Caco-2 (cell line): ENCODE results near the gene NAV3. TPM values are rescaled to one million over a fixed set of nuclear protein-coding genes. Genes with fewer than 3 reads are reported as not detected.

Experiments
- BruUV-seq: library from RNA; stranded (reverse); fragments of 400-500 nt; replicated peaks from 2 replicates; lab custom pipeline; 2021; lab: Mats Ljungman, UMichigan
- CTCF ChIA-PET: fragments of 300-600 bp; sonication (Branson Sonifier 250); formaldehyde crosslinking; loops from one replicate; lab custom pipeline; 2022; ENCODE audit warnings: antibody characterized with exemption; lab: Charles Lee
- POLR2A ChIA-PET: fragments of 300-600 bp; sonication (Branson Sonifier 250); formaldehyde crosslinking; loops from one replicate; lab custom pipeline; 2022; ENCODE audit warnings: antibody characterized with exemption; lab: Charles Lee
- DNase-seq, 2 experiments: peaks; one replicate each; pipeline versions ENCODE4 v3.0.0 to v3.0.0-alpha.2; 2020 to 2022
- H3K27me3 ChIP-seq: replicated peaks from 2 replicates; pipeline ENCODE4 v1.6.0; 2011; ENCODE audit warnings: low read length; ENCODE audit not compliant: control insufficient read depth, insufficient read depth
- H3K36me3 ChIP-seq: 2 replicates; pipeline ENCODE4 v1.5.1; 2011; ENCODE audit warnings: low read length; ENCODE audit not compliant: control insufficient read depth, insufficient read depth
- H3K4me1 ChIP-seq: fragments of 250-450 bp; sonication (Bioruptor Pico); 2 replicates; pipeline ENCODE4 v1.5.1; 2020; ENCODE audit warnings: mild to moderate bottlenecking
- H3K4me3 ChIP-seq: 2 replicates; pipeline ENCODE4 v1.5.1; 2011; ENCODE audit warnings: low read depth, mild to moderate bottlenecking, control low read depth, low read length
- H3K9me3 ChIP-seq: fragments of 250-450 bp; sonication (Bioruptor Pico); 2 replicates; pipeline ENCODE4 v1.5.1; 2020; ENCODE audit warnings: mild to moderate bottlenecking, moderate library complexity
- H3K27ac Mint-ChIP-seq: one replicate; pipeline ENCODE4 v1.8.0; 2022; ENCODE audit warnings: mixed read lengths; ENCODE audit not compliant: unreplicated experiment
- H3K27me3 Mint-ChIP-seq: one replicate; pipeline ENCODE4 v1.8.0; 2022; ENCODE audit warnings: mixed read lengths; ENCODE audit not compliant: insufficient read depth, unreplicated experiment
- H3K36me3 Mint-ChIP-seq: one replicate; pipeline ENCODE4 v1.8.0; 2022; ENCODE audit warnings: mild to moderate bottlenecking, mixed read lengths; ENCODE audit not compliant: insufficient read depth, unreplicated experiment
- H3K4me1 Mint-ChIP-seq: one replicate; pipeline ENCODE4 v1.8.0; 2022; ENCODE audit warnings: low read depth, mixed read lengths; ENCODE audit not compliant: unreplicated experiment
- H3K4me3 Mint-ChIP-seq: one replicate; pipeline ENCODE4 v1.8.0; 2022; ENCODE audit warnings: mild to moderate bottlenecking, moderate library complexity, mixed read lengths; ENCODE audit not compliant: unreplicated experiment
- H3K9me3 Mint-ChIP-seq: one replicate; pipeline ENCODE4 v1.8.0; 2022; ENCODE audit warnings: mixed read lengths; ENCODE audit not compliant: unreplicated experiment
- intact Hi-C: fragments of 100-400 bp; cut with micrococcal nuclease; formaldehyde crosslinking; loops from one replicate; pipeline ENCODE4 v1.10.0; 2022; ENCODE audit not compliant: unreplicated experiment
- total RNA-seq: library from RNA; stranded (reverse); gene quantifications from 2 replicates; pipeline ENCODE4 v1.2.3, GENCODE V29; 2022
- TF ChIP-seq, protein P1 (sequence below), 2 experiments: fragments of 200-600 bp in 1 of 2; IDR thresholded peaks; 1 replicate in 1 of 2; 2 replicates in 1 of 2; pipeline versions ENCODE4 v1.5.1 to v1.8.0; 2011 to 2022; ENCODE audit warnings: antibody characterized with exemption in 1 of 2, control low read depth in 1 of 2, inconsistent platforms in 1 of 2, low read depth in 1 of 2, low read length in 1 of 2, mild to moderate bottlenecking in 1 of 2, moderate library complexity in 1 of 2; ENCODE audit not compliant: insufficient read depth in 1 of 2, severe bottlenecking in 1 of 2, unreplicated experiment in 1 of 2

Gene NAV3
- total RNA-seq, 1 experiment from 2014 or later, result 0.45 TPM

DNA sequence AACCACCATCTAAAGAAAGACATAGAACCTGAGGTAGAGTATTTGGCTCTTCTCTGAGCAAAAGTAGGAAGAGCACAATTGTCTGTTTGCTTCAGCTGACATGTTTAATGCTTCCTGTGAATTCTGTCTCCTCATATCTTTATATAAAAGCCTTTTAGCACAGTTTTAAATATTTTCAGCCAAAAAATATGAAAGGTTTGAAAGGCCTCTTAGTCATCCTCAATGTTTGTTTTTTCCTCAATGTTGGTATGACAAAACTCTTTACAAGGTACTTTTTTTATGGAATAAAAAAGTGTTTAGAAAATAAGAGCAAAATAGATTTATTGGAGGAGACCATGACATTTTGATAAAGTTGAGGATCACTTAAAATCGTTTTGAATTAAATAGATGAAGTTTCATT is 360.9 kb downstream of the NAV3 start:
- no peak overlapping the region for H3K4me3 Mint-ChIP-seq
- POLR2A ChIA-PET, result no interaction called here

DNA sequence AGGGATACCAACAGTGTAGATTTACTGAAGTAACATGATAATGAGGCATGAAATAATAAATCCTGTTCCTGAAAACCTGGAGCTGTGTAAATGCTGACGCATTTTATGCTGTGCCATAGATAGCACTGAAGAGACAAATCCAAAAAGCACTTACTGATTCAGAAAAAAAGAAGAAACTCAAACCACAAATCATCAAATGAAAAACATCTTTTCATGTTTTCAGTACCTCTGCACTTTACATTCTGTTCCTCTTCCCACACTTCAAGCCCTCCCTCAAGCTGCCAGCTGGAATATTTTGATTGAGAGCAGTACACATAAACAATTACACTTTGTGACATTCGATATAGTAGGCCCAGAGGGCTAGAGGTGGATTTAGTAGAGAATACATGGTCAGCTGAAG is 362.3 kb downstream of the NAV3 start:
- Histone ChIP-seq H3K9me3 (no peaks in the 10 kb centered on the region), H3K27me3 (no peaks in the 10 kb centered on the region), H3K4me1 (no peaks in the 10 kb centered on the region), H3K36me3 (no peaks in the 10 kb centered on the region), H3K4me3 (no peak overlapping the region)
- intact Hi-C loops, result no loop called here
- H3K9me3 Mint-ChIP-seq, result no peaks in the 10 kb centered on the region
- ChIA-PET POLR2A (no interaction called here), CTCF (no interaction called here)
- H3K27me3 Mint-ChIP-seq, result peaks cover 4% of the 10 kb centered on the region
- H3K4me1 Mint-ChIP-seq, result no peaks in the 10 kb centered on the region
- no TSS peak for BruUV-seq
- TF ChIP-seq, protein P1, sequence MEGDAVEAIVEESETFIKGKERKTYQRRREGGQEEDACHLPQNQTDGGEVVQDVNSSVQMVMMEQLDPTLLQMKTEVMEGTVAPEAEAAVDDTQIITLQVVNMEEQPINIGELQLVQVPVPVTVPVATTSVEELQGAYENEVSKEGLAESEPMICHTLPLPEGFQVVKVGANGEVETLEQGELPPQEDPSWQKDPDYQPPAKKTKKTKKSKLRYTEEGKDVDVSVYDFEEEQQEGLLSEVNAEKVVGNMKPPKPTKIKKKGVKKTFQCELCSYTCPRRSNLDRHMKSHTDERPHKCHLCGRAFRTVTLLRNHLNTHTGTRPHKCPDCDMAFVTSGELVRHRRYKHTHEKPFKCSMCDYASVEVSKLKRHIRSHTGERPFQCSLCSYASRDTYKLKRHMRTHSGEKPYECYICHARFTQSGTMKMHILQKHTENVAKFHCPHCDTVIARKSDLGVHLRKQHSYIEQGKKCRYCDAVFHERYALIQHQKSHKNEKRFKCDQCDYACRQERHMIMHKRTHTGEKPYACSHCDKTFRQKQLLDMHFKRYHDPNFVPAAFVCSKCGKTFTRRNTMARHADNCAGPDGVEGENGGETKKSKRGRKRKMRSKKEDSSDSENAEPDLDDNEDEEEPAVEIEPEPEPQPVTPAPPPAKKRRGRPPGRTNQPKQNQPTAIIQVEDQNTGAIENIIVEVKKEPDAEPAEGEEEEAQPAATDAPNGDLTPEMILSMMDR (IDR thresholded peaks at IDR 0.05; ENCODE audit: insufficient read depth in 1 of 2, low read depth in 1 of 2, low read length in 1 of 2, severe bottlenecking in 1 of 2, unreplicated experiment in 1 of 2), result no peak
- no peak overlapping the region for H3K4me3 Mint-ChIP-seq
- no peaks in the 10 kb centered on the region for H3K36me3 Mint-ChIP-seq
- DNase-seq, result no peak
- no peak overlapping the region for H3K27ac Mint-ChIP-seq

More for the DNA sequence above, 360.9 kb downstream of the NAV3 start:
- no TSS peak for BruUV-seq
- H3K36me3 Mint-ChIP-seq, result no peaks in the 10 kb centered on the region
- CTCF ChIA-PET, result no interaction called here
- peaks cover 4% of the 10 kb centered on the region for H3K27me3 Mint-ChIP-seq
- no peak overlapping the region for H3K27ac Mint-ChIP-seq
- Histone ChIP-seq H3K9me3 (no peaks in the 10 kb centered on the region), H3K4me1 (no peaks in the 10 kb centered on the region), H3K27me3 (no peaks in the 10 kb centered on the region), H3K36me3 (no peaks in the 10 kb centered on the region), H3K4me3 (no peak overlapping the region)
- no peak for DNase-seq
- TF ChIP-seq, protein P1 (IDR thresholded peaks at IDR 0.05; ENCODE audit: insufficient read depth in 1 of 2, low read depth in 1 of 2, low read length in 1 of 2, severe bottlenecking in 1 of 2, unreplicated experiment in 1 of 2), result no peak
- no peaks in the 10 kb centered on the region for H3K9me3 Mint-ChIP-seq
- intact Hi-C loops, result no loop called here
- no peaks in the 10 kb centered on the region for H3K4me1 Mint-ChIP-seq

DNA sequence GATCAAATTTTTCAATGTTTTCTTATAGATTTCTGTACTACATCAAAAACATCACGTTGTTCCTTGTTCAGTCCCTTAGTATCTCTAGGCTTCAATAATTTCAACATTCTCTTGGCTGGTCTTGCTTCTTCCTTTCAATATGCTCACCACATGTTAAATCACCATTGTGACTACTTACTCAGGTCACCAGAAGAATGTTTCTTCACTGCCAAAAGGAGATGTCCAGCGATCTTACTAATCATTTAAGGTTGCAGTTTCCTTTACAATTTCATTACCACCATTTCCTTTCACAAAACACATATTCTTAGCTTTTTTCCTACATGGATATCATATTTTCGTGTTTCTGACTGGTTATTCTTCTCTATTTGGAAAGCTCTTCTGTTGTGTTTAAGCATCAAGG is 363.8 kb downstream of the NAV3 start:
- no peaks in the 10 kb centered on the region for H3K9me3 ChIP-seq
- Mint-ChIP-seq H3K27me3 (peaks cover 4% of the 10 kb centered on the region), H3K36me3 (no peaks in the 10 kb centered on the region), H3K4me1 (no peaks in the 10 kb centered on the region), H3K4me3 (no peak overlapping the region), H3K27ac (no peak overlapping the region), H3K9me3 (no peaks in the 10 kb centered on the region)
- no peaks in the 10 kb centered on the region for H3K36me3 ChIP-seq
- TF ChIP-seq, protein P1 (IDR thresholded peaks at IDR 0.05; ENCODE audit: insufficient read depth in 1 of 2, low read depth in 1 of 2, low read length in 1 of 2, severe bottlenecking in 1 of 2, unreplicated experiment in 1 of 2), result no peak
- intact Hi-C loops, result no loop called here
- ChIA-PET CTCF (no interaction called here), POLR2A (no interaction called here)
- BruUV-seq, result no TSS peak
- no peaks in the 10 kb centered on the region for H3K27me3 ChIP-seq
- no peak for DNase-seq
- H3K4me3 ChIP-seq, result no peak overlapping the region
- no peaks in the 10 kb centered on the region for H3K4me1 ChIP-seq
